Activated T-helper 2 cell treated with anti-CD3 and anti-CD28 coated beads, Interferon-gamma antibody, Interleukin-2, Interleukin-4, amounts not matched to agents 10 μg/mL and 5 μg/mL and 100 μg/mL, durations not matched to agents 14 hours and 24 hours and 36 hours (primary cell): ENCODE results near the gene ANKS1A. TPM values are rescaled to one million over a fixed set of nuclear protein-coding genes. Genes with fewer than 3 reads are reported as not detected.
"Not testable (repeated sequence)": the region's sequence is repeated elsewhere in the genome, so short reads cannot be mapped to it uniquely, and the experiment has no call there.

Experiments
- DNase-seq: peaks from one replicate; pipeline ENCODE4 v3.0.0; 2021; ENCODE audit warnings: low spot score
- H3K27ac Mint-ChIP-seq: one replicate; pipeline ENCODE4 v1.8.0; 2021; ENCODE audit warnings: mixed read lengths
- H3K27me3 Mint-ChIP-seq: one replicate; pipeline ENCODE4 v1.8.0; 2021; ENCODE audit warnings: low read depth, mixed read lengths
- H3K36me3 Mint-ChIP-seq: one replicate; pipeline ENCODE4 v1.8.0; 2021; ENCODE audit warnings: low read depth, mixed read lengths
- H3K4me1 Mint-ChIP-seq: one replicate; pipeline ENCODE4 v1.8.0; 2021; ENCODE audit warnings: low read depth, mixed read lengths
- H3K4me3 Mint-ChIP-seq: one replicate; pipeline ENCODE4 v1.8.0; 2021; ENCODE audit warnings: low read depth, mild to moderate bottlenecking, moderate library complexity, mixed read lengths
- H3K9me3 Mint-ChIP-seq: one replicate; pipeline ENCODE4 v1.8.0; 2021; ENCODE audit warnings: mixed read lengths
- intact Hi-C: fragments of 100-400 bp; cut with micrococcal nuclease; formaldehyde crosslinking; loops from one replicate; pipeline ENCODE4 v1.15.1; 2023
- total RNA-seq: library from RNA; stranded (reverse); gene quantifications from 2 replicates; pipeline ENCODE4 v1.2.3, GENCODE V29; 2022

ANKS1A gene, protein sequence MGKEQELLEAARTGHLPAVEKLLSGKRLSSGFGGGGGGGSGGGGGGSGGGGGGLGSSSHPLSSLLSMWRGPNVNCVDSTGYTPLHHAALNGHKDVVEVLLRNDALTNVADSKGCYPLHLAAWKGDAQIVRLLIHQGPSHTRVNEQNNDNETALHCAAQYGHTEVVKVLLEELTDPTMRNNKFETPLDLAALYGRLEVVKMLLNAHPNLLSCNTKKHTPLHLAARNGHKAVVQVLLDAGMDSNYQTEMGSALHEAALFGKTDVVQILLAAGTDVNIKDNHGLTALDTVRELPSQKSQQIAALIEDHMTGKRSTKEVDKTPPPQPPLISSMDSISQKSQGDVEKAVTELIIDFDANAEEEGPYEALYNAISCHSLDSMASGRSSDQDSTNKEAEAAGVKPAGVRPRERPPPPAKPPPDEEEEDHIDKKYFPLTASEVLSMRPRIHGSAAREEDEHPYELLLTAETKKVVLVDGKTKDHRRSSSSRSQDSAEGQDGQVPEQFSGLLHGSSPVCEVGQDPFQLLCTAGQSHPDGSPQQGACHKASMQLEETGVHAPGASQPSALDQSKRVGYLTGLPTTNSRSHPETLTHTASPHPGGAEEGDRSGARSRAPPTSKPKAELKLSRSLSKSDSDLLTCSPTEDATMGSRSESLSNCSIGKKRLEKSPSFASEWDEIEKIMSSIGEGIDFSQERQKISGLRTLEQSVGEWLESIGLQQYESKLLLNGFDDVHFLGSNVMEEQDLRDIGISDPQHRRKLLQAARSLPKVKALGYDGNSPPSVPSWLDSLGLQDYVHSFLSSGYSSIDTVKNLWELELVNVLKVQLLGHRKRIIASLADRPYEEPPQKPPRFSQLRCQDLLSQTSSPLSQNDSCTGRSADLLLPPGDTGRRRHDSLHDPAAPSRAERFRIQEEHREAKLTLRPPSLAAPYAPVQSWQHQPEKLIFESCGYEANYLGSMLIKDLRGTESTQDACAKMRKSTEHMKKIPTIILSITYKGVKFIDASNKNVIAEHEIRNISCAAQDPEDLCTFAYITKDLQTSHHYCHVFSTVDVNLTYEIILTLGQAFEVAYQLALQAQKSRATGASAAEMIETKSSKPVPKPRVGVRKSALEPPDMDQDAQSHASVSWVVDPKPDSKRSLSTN
- 7.3 and 8.0 TPM in 2 replicates for total RNA-seq

DNA sequence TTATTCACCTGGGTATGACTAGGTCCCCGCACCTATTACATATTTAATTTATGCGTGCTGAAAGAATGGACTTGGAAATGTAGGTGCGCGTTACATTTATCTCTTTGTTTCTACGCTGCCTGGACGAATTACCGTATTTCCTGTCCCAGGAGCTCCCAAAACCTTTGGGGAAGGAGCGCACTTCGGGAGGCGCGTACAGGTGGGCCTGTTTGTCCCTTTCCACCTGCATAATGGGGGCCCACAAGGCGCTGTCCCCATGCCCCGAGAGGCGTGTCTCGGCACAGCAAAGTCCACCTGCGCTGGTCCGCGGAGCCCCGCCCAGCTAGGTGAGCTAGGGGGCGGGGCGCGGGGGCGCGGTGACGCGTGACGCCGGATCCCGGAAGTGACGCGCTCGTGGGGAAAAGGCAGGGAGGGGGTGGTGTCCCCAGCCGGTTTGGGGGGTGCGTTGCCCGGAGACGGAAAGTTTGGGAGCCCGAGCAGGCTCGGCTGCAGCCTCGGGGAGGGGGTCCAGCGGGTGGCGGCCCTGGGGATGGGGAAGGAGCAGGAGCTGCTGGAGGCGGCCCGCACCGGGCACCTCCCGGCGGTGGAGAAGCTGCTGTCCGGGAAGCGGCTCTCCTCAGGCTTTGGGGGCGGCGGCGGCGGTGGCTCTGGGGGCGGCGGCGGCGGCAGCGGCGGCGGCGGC lies at the start of gene ANKS1A:
TSS of gene ANKS1A (plus strand) at position 382 of the 682 bp plus-strand sequence. CDS start at position 530, 148 bp downstream.
- peak; percentile 85 for DNase-seq
- Mint-ChIP-seq H3K27me3 (peaks cover 11% of the 10 kb centered on the region), H3K4me3 (peak within 1 kb of the TSS; percentile 97), H3K9me3 (no peaks in the 10 kb centered on the region), H3K4me1 (peaks cover 21% of the 10 kb centered on the region), H3K36me3 (peaks cover 17% of the 10 kb centered on the region), H3K27ac (peak within 1 kb of the TSS; percentile 96)
- intact Hi-C loops: loop anchor here (1.0 to 10.0 kb wide), 2 partner anchors 94 to 132 kb away; partner anchors contain the start of genes BLTP3A and SNRPC

DNA sequence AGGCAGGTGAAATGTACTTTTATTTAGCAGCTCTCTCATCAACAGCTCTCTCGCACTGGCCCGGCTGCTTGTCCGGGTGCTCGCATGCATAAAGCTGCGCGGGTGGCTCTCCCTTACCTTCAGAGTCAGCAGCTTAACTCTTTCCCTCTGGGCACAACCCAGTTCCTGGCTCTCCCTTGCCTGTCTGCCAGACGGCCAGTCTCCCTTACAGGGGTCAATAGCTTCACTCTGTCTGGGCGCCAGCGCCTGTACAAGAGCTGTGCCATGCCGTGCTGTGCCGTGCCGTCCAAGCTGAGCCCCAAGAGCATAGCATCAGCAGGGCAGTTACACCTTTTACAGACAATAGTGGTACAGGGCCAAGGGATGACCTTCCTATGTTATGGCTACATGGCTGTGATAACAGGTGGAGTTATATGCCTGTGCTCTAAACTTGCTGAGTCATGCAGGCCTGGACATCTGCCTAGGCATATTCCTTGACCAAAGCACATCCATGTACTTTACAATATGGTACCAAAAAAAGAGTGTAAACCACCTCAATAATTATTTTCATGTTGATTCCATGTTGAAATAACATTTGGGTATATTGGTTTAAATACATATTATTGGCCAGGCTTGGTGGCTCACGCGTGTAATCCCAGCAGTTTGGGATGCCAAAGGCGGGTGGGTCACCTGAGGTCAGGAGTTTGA lies 49.2 kb upstream of the ANKS1A start:
- no peaks in the 10 kb centered on the region for H3K27me3 Mint-ChIP-seq

DNA sequence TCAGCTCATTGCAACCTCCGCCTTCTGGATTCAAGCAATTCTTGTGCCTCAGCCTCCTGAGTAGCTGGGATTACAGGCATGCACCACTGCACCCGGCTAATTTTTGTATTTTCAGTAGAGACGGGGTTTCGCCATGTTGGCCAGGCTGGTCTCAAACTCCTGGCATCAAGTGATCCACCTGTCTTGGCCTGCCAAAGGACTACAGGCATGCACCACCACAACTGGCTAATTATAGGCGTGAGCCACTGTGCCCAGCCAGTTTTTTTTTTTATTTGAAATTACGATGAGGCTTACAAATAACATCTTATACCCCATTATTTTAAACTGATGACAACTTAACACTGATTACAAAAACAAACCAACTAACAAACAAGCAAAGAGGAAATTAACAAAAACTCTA lies 40.0 kb upstream of the ANKS1A start:
- H3K4me1 Mint-ChIP-seq, H3K4me3 Mint-ChIP-seq, DNase-seq, H3K27ac Mint-ChIP-seq, H3K27me3 Mint-ChIP-seq, intact Hi-C loops, H3K9me3 Mint-ChIP-seq: not testable (repeated sequence)
- H3K36me3 Mint-ChIP-seq: peaks cover 13% of the 10 kb centered on the region

More for the DNA sequence above, 49.2 kb upstream of the ANKS1A start:
- Mint-ChIP-seq H3K9me3 (no peaks in the 10 kb centered on the region), H3K4me1 (no peaks in the 10 kb centered on the region), H3K36me3 (peaks cover 27% of the 10 kb centered on the region), H3K27ac (no peak overlapping the region), H3K4me3 (no peak overlapping the region)
- intact Hi-C loops: no loop called here
- no peak for DNase-seq

DNA sequence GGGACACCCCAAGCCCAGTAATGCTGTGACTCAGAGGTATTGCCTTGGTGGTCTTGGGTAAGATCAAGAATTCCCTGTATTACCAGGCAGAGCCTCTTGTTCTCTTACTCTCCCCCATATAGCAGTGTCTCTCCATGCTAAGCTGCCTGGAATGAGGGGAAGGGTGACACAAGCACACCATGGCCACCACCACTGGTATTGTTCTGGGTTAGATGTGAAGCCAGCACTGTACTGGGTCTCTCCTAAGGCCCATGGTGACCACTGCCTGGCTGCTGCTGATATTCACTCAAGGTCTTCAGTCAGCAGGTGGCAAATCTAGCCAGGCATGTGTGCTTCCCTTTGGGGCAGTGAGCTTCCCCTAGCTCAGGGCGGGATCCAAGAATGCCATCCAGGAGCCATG lies 37.7 kb upstream of the ANKS1A start:
- no peak overlapping the region for H3K4me3 Mint-ChIP-seq
- H3K9me3 Mint-ChIP-seq: no peaks in the 10 kb centered on the region
- no peak for DNase-seq
- peaks cover 25% of the 10 kb centered on the region for H3K36me3 Mint-ChIP-seq
- no peak overlapping the region for H3K27ac Mint-ChIP-seq
- H3K4me1 Mint-ChIP-seq: no peaks in the 10 kb centered on the region
- H3K27me3 Mint-ChIP-seq: no peaks in the 10 kb centered on the region
- intact Hi-C loops: no loop called here

DNA sequence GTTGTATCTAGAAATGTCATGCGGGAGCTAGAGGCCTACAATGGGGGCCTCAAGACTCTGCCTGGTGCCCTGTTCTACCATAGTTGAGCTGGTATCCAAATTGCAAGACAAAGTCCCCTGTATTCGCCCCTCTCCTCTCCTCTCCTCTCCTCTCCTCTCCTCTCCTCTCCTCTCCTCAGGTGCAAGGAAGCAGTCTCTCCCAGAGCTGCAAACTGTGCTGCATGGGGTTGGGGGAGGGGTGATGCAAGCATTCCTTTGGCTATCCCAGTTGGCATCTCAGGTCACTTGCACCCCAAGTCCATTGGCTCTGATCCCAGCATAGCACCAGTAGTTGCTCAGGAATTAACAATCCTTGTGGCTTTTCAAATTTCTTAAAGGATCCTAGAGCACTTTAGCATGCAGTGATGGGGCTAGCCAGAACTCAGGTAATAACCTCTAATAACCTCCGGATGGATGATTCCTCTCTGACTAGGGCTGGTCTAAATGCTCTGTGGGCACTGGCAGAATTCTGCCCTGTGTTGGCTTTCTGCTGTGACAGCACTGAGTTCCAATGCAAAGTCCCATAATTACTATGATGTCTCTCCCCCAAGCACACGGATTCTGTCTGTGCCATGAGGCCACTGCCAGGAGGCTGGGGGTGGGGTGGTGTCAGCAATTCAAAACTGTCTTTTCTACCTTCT lies 36.5 kb upstream of the ANKS1A start:
- Mint-ChIP-seq H3K9me3 (no peaks in the 10 kb centered on the region), H3K4me1 (no peaks in the 10 kb centered on the region), H3K27me3 (no peaks in the 10 kb centered on the region), H3K27ac (no peak overlapping the region), H3K4me3 (no peak overlapping the region), H3K36me3 (peaks cover 37% of the 10 kb centered on the region)
- DNase-seq: no peak
- intact Hi-C loops: no loop called here

DNA sequence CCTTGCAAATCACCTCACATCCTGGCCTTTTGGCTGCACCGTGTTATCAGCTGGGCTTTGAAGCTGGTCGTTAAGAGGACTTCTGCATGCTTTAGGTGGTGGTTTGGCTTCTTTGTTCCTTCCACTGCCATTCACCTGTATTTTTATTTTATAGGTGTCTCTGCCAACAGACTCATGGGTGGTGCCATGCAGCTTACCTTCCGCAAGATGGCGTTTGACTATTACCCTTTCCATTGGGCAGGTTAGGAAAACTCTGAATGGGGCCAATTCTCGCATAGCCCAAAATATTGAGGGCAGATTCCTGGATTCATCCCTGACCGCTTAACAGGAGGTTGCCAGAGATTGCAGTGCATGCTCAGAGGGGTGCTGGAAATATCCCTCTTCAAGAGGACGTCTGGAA lies 33.6 kb upstream of the ANKS1A start:
- no peak overlapping the region for H3K4me3 Mint-ChIP-seq
- H3K27ac Mint-ChIP-seq: no peak overlapping the region
- no peaks in the 10 kb centered on the region for H3K4me1 Mint-ChIP-seq
- intact Hi-C loops: no loop called here
- H3K27me3 Mint-ChIP-seq: no peaks in the 10 kb centered on the region
- no peak for DNase-seq
- H3K9me3 Mint-ChIP-seq: no peaks in the 10 kb centered on the region
- H3K36me3 Mint-ChIP-seq: peaks cover 52% of the 10 kb centered on the region

DNA sequence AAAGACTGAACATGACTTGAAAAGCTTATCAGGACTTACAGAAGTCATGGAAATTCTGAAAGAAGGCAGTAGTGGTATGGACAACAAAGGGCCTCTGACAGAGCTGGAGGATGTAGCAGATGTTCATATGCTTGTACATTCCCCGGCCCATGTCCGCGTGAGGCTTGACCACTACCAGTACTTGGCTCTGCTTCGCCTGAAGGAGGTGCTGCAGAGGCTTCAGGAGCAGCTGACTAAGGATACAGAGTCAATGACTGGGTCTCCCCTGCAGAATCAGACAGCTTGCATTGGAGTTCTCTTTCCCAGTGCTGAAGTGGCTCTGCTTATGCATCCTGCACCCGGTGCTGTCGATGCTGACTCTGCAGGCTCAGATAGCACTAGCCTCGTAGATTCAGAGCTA lies 30.4 kb upstream of the ANKS1A start:
- H3K9me3 Mint-ChIP-seq: no peaks in the 10 kb centered on the region
- H3K27ac Mint-ChIP-seq: no peak overlapping the region
- H3K4me1 Mint-ChIP-seq: no peaks in the 10 kb centered on the region
- intact Hi-C loops: no loop called here
- DNase-seq: no peak
- H3K27me3 Mint-ChIP-seq: no peaks in the 10 kb centered on the region
- H3K36me3 Mint-ChIP-seq: peaks cover 42% of the 10 kb centered on the region
- no peak overlapping the region for H3K4me3 Mint-ChIP-seq

DNA sequence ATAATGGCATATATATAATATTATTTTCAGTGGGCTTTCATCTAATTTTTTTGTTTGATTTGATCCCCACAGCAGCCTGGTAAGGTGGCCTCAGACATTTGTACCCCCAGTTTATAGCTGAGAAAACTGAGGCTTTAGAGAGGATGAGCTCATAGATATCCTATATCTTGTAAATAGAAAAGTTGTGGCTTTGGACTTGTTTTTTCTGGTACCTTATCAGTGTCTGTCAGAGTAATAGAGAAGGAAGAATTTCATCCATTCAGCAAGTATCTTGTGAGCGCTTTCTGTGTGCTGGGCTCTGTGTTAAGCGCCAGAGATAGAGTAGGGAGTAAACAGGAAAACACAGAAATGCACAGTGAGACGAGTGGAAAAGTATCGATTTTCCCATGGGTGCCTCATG lies 29.1 kb upstream of the ANKS1A start:
- H3K36me3 Mint-ChIP-seq: peaks cover 46% of the 10 kb centered on the region
- no peak overlapping the region for H3K27ac Mint-ChIP-seq
- no peaks in the 10 kb centered on the region for H3K4me1 Mint-ChIP-seq
- no peak overlapping the region for H3K4me3 Mint-ChIP-seq
- no peak for DNase-seq
- H3K9me3 Mint-ChIP-seq: no peaks in the 10 kb centered on the region
- no peaks in the 10 kb centered on the region for H3K27me3 Mint-ChIP-seq
- intact Hi-C loops: no loop called here

DNA sequence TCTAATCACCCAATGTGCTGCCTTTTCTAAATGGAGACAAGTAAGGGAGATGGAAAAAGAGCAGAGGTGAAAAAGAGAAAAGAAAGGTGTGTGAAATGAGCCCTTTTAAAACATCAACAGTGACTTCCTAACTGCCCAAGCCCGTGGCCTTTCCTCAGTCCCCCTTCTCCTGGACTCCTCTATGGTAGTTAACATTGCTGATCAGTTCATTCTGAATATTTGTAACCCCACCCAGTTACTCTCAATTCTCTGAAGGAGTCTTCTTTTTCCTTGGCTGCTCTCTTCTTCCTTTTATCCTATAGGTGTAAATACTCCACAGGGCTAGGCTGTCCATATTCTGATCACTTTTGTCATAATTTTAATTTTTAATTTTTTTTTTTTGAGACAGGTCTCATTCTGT lies 28.3 kb upstream of the ANKS1A start:
- intact Hi-C loops: no loop called here
- Mint-ChIP-seq H3K36me3 (peaks cover 43% of the 10 kb centered on the region), H3K4me1 (no peaks in the 10 kb centered on the region), H3K27me3 (no peaks in the 10 kb centered on the region), H3K4me3 (no peak overlapping the region), H3K27ac (no peak overlapping the region), H3K9me3 (no peaks in the 10 kb centered on the region)
- DNase-seq: no peak

DNA sequence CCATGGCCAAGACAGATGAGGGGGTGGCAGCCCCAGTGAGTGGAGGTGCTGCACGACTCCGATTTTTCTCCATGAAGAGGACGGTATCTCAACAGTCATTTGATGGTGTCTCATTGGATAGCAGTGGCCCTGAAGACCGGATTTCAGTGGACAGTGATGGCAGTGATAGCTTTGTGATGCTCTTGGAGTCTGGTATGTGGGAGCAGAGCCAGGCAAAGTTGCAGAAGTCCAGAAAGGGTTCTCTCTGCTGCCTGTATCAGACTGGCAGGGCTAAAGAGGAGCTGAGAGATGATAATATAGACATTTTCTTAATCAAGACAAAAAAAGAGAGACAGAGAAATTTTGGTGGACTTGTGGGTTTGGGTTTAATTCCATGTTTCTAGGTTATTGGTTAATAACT lies 25.0 kb upstream of the ANKS1A start:
- no peak for DNase-seq
- intact Hi-C loops: no loop called here
- no peaks in the 10 kb centered on the region for H3K9me3 Mint-ChIP-seq
- H3K27ac Mint-ChIP-seq: no peak overlapping the region
- no peak overlapping the region for H3K4me3 Mint-ChIP-seq
- no peaks in the 10 kb centered on the region for H3K4me1 Mint-ChIP-seq
- peaks cover 26% of the 10 kb centered on the region for H3K36me3 Mint-ChIP-seq
- no peaks in the 10 kb centered on the region for H3K27me3 Mint-ChIP-seq

DNA sequence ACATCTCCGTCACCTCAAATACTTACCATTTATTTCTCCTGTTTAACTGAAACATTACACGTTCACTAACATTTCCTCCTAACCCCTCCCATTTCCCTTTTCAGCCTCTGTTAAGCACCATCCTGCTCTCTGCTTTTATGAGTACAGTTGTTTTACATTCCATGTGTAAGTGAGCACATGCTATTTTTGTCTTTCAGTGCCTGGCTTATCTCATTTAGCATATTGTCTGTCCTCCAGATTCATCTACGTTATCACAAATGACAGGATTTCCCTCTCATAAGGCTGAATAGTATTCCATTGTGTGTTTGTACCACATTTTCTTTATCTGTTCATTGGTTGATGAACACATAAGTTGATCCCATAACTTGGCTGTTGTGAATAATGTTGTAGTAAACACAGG lies 23.9 kb upstream of the ANKS1A start:
- Mint-ChIP-seq H3K4me1 (no peaks in the 10 kb centered on the region), H3K4me3 (no peak overlapping the region), H3K9me3 (no peaks in the 10 kb centered on the region), H3K36me3 (peaks cover 20% of the 10 kb centered on the region), H3K27me3 (no peaks in the 10 kb centered on the region), H3K27ac (no peak overlapping the region)
- no peak for DNase-seq
- intact Hi-C loops: no loop called here
